ENCODE measurements around the gene ESRP2.

Gene ESRP2

DNA sequence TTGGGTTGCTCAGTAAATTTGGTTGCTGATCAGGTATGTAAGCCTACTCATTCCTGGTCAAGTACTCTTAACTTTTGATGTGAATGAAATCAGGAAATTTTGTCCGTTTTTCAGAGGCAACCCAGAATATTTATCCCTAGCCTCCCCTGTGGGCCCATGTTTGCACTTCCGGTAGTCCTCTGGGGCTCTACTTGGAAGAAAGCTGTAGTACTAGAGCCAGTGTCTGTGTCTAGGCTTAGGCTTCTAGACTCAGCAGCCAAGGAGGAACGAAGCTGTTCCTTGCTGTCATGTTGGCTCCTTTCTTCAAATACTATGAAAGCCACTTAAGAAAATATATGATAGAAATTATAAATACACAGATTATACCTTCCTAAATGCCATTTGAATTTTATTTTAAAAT is 21.2 kb downstream of the ESRP2 start:
- no peak for DNase-seq

DNA sequence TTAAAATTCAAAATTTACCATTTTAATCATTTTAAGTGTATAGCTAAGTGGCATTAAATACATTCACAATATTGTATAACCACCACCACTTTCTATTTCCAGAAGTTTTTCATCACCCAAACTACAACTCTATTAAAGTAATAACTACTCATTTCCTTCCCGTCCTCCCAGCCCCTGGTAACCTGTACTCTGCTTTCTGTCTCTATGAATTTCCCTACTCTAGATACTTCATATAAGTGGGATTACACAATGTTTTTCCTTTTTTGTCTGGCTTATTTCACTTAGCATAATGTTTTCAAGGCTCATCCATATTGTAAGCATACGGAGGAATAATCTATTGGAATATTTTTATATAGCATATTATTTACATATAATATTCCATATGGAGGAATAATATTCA is 29.7 kb downstream of the ESRP2 start:
- no peak for DNase-seq

DNA sequence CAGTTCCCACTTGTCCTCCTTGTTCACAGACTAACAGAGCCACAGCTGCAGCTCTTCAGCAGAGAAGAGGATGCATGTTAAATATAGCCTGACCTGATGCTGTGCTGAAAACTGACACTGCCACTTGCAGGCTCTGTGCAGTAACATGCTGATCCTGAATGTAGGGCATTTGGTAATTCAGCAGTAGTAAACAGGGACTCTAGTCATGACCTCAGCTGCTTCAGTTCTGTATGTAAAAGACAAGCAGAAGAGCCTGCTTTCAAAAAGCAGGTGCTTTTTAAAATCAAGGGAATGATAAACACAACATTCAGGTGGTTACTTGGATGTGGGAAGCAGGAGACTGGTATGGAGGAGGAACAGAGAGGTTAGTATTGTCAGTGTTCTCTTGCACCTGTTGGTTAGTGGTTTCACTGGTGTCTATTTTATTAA is 33.8 kb downstream of the ESRP2 start:
- DNase-seq = peak; percentile 27

DNA sequence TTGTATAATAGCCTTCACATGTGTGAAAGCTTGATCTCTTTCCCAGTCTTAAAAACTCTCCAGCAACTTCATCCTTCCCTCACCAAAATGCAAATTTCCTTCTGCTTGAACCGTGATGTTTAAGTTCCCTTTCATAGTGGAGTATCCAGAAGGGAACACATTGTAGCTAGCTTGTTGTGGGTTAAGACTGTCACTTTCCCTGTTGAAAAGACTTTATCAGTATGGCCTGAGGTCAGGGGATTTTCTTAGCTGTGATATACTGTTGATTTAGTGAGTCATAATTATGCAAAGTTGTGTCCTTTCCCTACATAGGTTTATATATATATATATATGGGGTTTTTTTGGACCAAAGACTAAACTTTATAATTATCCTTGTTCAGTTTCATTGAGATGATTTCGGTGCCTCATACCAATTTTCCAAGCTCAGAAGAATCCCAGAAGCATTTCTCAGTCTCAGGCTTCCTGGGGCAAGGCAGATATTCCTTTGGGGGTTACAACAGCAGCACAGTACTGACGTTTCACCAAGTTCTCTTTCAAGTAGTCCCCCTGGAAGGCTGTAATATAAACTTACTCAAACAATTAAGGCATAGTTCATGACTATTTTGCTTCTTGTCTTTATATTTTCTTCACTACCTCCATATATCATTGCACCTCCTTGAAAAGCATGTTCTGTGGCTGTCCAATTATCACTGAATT is 35.7 kb downstream of the ESRP2 start:
- no peak for DNase-seq

DNA sequence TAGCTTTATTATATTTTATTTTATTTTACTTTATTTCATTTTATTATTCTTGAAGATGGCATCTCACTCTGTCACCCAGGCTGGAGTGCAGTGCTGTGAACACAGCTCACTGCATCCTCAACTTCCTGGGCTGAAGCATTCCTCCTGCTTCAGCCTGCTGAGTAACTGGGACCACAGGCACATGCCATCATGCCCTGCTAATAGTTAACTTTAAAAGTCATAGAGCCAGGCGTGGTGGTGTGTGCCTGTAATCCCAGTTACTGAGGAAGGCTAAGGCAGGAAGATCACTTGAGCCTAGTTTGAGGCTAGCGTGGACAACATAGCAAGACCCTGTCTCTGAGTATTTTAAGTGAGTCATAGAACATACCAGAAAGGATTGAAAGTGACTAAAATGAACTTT is 38.7 kb downstream of the ESRP2 start:
- no peak for DNase-seq

DNA sequence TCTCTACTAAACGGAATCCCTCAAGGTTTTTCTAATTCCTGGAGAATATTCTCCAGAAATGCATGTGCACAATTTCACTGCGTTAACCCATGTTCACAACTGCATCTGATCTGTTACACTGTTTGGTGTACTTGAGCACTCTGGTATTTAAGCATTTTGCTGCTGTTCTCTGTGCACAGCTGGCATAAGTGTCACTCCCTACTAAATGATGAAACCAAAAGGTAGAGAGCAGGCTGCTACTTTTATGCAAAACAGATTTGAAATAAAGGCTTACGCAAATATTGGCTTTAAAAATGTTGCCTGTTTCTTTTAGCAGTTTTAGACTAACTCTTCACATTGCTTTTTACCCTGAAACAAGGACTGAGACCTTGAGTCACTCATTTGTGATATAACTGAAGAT is 41.7 kb downstream of the ESRP2 start:
- DNase-seq = no peak

DNA sequence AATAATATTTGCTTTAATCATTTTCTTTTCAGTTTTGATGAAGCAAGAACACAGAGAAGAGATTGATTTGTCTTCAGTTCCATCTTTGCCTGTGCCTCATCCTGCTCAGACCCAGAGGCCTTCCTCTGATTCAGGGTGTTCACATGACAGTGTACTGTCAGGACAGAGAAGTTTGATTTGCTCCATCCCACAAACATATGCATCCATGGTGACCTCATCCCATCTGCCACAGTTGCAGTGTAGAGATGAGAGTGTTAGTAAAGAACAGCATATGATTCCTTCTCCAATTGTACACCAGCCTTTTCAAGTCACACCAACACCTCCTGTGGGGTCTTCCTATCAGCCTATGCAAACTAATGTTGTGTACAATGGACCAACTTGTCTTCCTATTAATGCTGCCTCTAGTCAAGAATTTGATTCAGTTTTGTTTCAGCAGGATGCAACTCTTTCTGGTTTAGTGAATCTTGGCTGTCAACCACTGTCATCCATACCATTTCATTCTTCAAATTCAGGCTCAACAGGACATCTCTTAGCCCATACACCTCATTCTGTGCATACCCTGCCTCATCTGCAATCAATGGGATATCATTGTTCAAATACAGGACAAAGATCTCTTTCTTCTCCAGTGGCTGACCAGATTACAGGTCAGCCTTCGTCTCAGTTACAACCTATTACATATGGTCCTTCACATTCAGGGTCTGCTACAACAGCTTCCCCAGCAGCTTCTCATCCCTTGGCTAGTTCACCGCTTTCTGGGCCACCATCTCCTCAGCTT is 45.0 kb downstream of the ESRP2 start:
- DNase-seq = no peak

DNA sequence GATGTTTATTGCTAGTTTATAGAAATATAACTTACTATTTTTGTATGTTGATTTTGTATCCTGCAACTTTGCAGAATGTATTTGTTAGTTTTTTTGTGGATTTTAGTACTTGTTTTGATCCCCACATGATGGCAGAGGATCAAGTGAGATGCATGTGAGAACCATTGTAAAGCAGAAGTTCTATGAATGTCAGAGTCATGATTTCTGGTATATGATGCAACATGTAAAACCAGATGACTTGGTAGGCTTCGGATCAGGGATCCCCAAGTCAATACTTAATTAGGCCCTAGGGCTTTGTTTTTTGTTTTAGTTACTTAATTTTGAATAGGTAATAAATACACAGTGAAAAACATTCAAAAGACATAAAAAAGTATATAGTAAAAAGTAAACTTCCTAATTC is 45.8 kb downstream of the ESRP2 start:
- DNase-seq = no peak

DNA sequence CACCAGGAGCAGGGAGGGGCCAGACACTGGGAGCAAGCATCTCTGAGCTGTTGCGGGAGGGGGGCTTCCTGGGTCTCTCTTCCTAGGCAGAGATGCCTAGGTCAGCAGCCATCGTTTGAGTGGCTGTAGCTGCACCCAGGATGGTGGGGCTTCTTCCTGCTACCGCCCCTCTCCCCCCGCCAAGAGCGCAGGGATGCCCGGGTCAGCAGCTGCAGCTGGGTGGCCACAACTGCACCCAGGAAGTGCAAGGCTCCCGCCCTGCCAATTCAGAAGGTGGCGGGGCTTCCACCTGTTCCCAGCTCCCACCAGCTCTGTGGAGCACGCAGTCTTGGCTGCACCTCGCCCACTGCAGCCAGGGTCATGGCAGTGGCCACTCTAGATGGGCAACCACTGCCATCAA is 47.8 kb downstream of the ESRP2 start:
- DNase-seq = no peak

DNA sequence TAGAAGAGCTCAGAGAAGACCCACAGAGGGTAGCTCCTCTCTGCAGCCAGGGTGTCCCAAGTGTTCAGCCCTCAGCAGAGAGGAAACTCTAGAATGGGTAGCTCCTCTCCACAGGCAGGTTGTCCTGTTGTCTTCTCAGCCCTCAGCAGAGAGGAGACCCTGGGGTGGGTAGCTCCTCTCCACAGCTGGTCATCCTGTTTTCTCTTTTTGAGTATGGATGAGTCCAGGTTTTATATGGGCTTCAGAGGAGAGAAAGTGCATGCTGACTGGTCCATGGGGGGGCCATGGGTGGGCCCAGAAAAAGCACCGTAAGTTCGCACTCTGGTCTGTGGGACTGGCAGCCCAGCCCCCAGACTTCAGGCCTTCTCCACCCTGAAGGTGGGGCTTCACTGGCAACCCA is 48.4 kb downstream of the ESRP2 start:
- DNase-seq = no peak

DNA sequence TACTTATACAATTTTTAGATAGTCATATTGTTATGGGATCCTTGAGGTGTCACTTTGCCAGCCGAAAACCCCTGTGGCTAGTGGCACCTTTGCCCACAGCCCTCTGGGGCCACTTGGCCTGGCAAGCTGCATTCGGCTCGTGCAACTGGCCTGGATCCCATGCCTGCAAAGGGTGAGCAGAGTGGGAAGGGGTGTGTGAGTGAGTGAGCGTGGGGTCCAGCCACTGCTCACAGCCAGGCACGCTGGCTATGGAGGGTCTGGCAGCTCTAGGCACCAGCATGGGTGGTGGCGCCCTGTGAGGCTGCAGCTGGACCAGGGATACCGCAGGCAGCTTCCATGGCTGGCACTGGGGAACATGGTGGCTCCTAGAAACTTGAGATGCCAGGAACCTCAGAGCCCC is 49.0 kb downstream of the ESRP2 start:
- DNase-seq = no peak

DNA sequence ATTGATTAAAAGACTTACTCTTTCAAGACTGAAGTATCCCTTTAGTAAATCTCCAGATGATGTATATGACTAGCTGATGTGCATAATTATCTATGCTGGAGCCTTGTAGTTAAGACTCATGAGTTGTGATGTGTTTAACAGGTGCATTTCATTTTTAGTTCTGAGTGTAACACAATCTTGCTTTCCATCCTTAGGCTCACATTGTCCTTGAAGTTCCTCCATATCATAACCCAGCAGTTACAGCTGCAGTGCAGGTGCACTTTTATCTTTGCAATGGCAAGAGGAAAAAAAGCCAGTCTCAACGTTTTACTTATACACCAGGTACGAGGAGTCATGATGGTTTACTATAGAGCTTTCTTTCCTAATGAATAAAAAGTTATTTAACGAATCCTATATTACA is 52.9 kb downstream of the ESRP2 start:
- no peak for DNase-seq

DNA sequence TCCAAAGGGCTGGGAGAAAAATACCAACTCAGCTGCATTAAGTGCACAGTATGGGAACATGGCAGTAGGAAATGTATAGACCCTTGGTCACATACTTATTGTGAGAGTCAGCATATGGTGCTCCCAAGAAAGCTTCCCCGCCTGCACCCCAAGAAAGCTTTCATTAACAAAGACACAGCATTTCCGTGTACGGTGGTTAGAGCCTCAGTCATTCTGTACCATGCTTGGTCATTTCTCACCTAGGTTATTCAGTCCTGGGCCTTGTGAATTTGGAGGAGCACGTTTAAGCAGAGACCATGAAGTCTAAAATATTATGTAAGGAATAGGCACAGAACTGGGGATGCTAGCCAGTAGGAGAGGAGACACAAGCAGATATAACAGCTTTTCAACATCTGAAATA is 56.1 kb downstream of the ESRP2 start:
- no peak for DNase-seq

DNA sequence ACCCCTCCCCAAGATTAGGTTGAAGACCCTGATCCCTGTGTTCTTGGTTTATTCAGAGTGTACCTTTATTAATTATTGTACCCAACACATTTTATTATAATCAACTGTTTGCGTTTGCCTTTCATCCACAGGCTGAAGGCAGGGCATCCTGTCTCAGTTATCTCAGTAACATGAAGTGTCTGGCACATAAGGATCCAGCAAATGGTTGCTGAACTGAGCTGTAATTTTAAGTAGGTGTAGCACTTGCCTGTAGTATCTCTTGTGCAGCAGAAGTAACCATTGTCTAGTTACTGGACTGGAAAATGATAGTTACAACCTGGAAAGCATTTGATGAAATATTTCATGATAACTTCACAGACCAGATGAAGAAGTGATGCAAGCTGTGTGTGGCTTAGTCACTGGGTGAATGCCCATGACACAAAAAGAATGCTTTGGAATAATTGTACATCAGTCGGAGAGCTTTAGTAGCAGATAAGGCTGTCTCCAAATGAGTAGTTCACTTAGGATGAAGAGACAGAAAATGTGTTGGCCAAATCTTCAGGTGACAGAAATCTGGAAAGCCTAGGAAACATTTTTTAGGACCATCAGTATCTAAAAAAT is 56.6 kb downstream of the ESRP2 start:
- DNase-seq = no peak
